Ishikawa (cell line): ENCODE data around the gene GFM1.

ENCODE experiments used
- CEBPB ChIP-seq: IDR thresholded peaks from 2 replicates; pipeline ENCODE4 v1.6.1; 2012
- CREB1 ChIP-seq: IDR thresholded peaks from 2 replicates; pipeline ENCODE4 v1.6.1; 2012; ENCODE audit warnings: low read depth
- EGR1 ChIP-seq: IDR thresholded peaks from 2 replicates; pipeline ENCODE4 v1.6.1; 2012
- EP300 ChIP-seq: IDR thresholded peaks from 2 replicates; pipeline ENCODE4 v1.6.1; 2012; ENCODE audit warnings: borderline replicate concordance
- FOXM1 ChIP-seq: IDR thresholded peaks from 2 replicates; pipeline ENCODE4 v1.6.1; 2012; ENCODE audit warnings: low read depth, borderline replicate concordance
- MAX ChIP-seq: IDR thresholded peaks from 2 replicates; pipeline ENCODE4 v1.6.1; 2012
- NFIC ChIP-seq: IDR thresholded peaks from 2 replicates; pipeline ENCODE4 v1.6.1; 2012
- RAD21 ChIP-seq: IDR thresholded peaks from 2 replicates; pipeline ENCODE4 v1.6.1; 2012; ENCODE audit warnings: low read depth
- REST ChIP-seq: IDR thresholded peaks from 2 replicates; pipeline ENCODE4 v1.6.1; 2012; ENCODE audit warnings: low read depth, mild to moderate bottlenecking
- TAF1 ChIP-seq: IDR thresholded peaks from 2 replicates; pipeline ENCODE4 v1.6.1; 2012; ENCODE audit warnings: low read depth, mild to moderate bottlenecking
- TCF12 ChIP-seq: IDR thresholded peaks from 2 replicates; pipeline ENCODE4 v1.6.1; 2012; ENCODE audit warnings: low read depth
- TEAD4 ChIP-seq: IDR thresholded peaks from 2 replicates; pipeline ENCODE4 v1.6.1; 2012
- USF1 ChIP-seq: IDR thresholded peaks from 2 replicates; pipeline ENCODE4 v1.6.1; 2012
- YY1 ChIP-seq: IDR thresholded peaks from 2 replicates; pipeline ENCODE4 v1.6.1; 2012; ENCODE audit warnings: low read depth
- ZBTB7A ChIP-seq: IDR thresholded peaks from 2 replicates; pipeline ENCODE4 v1.6.1; 2012; ENCODE audit warnings: low read depth

The GFM1 gene

GRCh38 chr3:158651192-158651591, 6.9 kb downstream of the GFM1 start:
- no peak for TF ChIP-seq TEAD4
- no peak for TF ChIP-seq EP300
- no peak for TF ChIP-seq EGR1
- no peak for TF ChIP-seq CREB1
- TF ChIP-seq ZBTB7A = no peak
- no peak for TF ChIP-seq RAD21

- TF ChIP-seq CEBPB (no peak), REST (no peak), USF1 (no peak), ZBTB7A (no peak), RAD21 (no peak), YY1 (no peak), EP300 (no peak), NFIC (no peak), MAX (no peak), FOXM1 (no peak), TAF1 (no peak), TCF12 (no peak), TEAD4 (no peak), CREB1 (no peak), EGR1 (no peak)
These were observed 8.1 kb downstream of the GFM1 start for GRCh38 chr3:158652463-158652862.

- TF ChIP-seq FOXM1 (no peak), CEBPB (no peak), TAF1 (no peak), NFIC (no peak), RAD21 (no peak), TCF12 (no peak), EP300 (no peak), CREB1 (no peak), YY1 (no peak), ZBTB7A (no peak), USF1 (no peak), MAX (no peak), REST (no peak)
These were observed 14.6 kb downstream of the GFM1 start for GRCh38 chr3:158658889-158659288.

- no peak for TF ChIP-seq TEAD4
- TF ChIP-seq YY1 = no peak
- TF ChIP-seq RAD21 = peak; percentile 32
- TF ChIP-seq MAX = no peak
These were observed 15.3 kb downstream of the GFM1 start for GRCh38 chr3:158659454-158660237.

GRCh38 chr3:158660711-158661110, 16.4 kb downstream of the GFM1 start:
- TF ChIP-seq FOXM1 (no peak), USF1 (no peak), REST (no peak), EGR1 (no peak), TEAD4 (no peak), MAX (no peak), YY1 (no peak), EP300 (no peak), TCF12 (no peak), ZBTB7A (no peak), CEBPB (no peak)
